ENCODE measurements around the gene ZC3HAV1L.

Gene ZC3HAV1L

GRCh38 chr7:139038691-139039090, 2.8 kb upstream of the ZC3HAV1L start:
- TF ChIP-seq PPARA (CRISPR knock-in tag; IDR thresholded peaks at IDR 0.05; ENCODE audit: borderline replicate concordance) = no peak
- TF ChIP-seq PATZ1 (CRISPR knock-in tag; IDR thresholded peaks at IDR 0.05; ENCODE audit: borderline replicate concordance) = no peak
- no peak for TF ChIP-seq SNAI2 (CRISPR knock-in tag; IDR thresholded peaks at IDR 0.05)
- TF ChIP-seq ARNTL (CRISPR knock-in tag; IDR thresholded peaks at IDR 0.05; ENCODE audit: borderline replicate concordance, low read depth) = no peak
- no peak for TF ChIP-seq TSHZ2 (CRISPR knock-in tag; IDR thresholded peaks at IDR 0.05)
- TF ChIP-seq CSRNP3 (CRISPR knock-in tag; IDR thresholded peaks at IDR 0.05) = no peak
- no peak for TF ChIP-seq ZC3H10 (CRISPR knock-in tag; IDR thresholded peaks at IDR 0.05)
- no peak for TF ChIP-seq ISL1 (CRISPR knock-in tag; IDR thresholded peaks at IDR 0.05)
- no peak for TF ChIP-seq ESRRG (CRISPR knock-in tag; IDR thresholded peaks at IDR 0.05)
- TF ChIP-seq ZNF70 (CRISPR knock-in tag; IDR thresholded peaks at IDR 0.05) = no peak
- TF ChIP-seq POU6F1 (CRISPR knock-in tag; IDR thresholded peaks at IDR 0.05; ENCODE audit: borderline replicate concordance, low read depth) = no peak
- no peak for TF ChIP-seq BACH2 (CRISPR knock-in tag; IDR thresholded peaks at IDR 0.05; ENCODE audit: borderline replicate concordance)
- TF ChIP-seq RARB (CRISPR knock-in tag; IDR thresholded peaks at IDR 0.05) = no peak
- no peak for TF ChIP-seq TCF4 (CRISPR knock-in tag; IDR thresholded peaks at IDR 0.05; ENCODE audit: borderline replicate concordance)
- no peak for TF ChIP-seq CREB5 (CRISPR knock-in tag; IDR thresholded peaks at IDR 0.05; ENCODE audit: low read depth)
- no peak for TF ChIP-seq ZFP3 (CRISPR knock-in tag; IDR thresholded peaks at IDR 0.05)
- no peak for ATAC-seq

- no peak for ATAC-seq
Observed at GRCh38 chr7:139036901-139037300, 1.1 kb upstream of the ZC3HAV1L start.

More at GRCh38 chr7:139036901-139037300, 1.1 kb upstream of the ZC3HAV1L start:
- no peak for TF ChIP-seq ARNTL (CRISPR knock-in tag; IDR thresholded peaks at IDR 0.05; ENCODE audit: borderline replicate concordance, low read depth)
- no peak for TF ChIP-seq TSHZ2 (CRISPR knock-in tag; IDR thresholded peaks at IDR 0.05)
- TF ChIP-seq ZNF8 (CRISPR knock-in tag; IDR thresholded peaks at IDR 0.05) = no peak
- TF ChIP-seq CREB5 (CRISPR knock-in tag; IDR thresholded peaks at IDR 0.05; ENCODE audit: low read depth) = no peak
- no peak for TF ChIP-seq PPARA (CRISPR knock-in tag; IDR thresholded peaks at IDR 0.05; ENCODE audit: borderline replicate concordance)
- no peak for TF ChIP-seq ZFP3 (CRISPR knock-in tag; IDR thresholded peaks at IDR 0.05)
- no peak for TF ChIP-seq RARB (CRISPR knock-in tag; IDR thresholded peaks at IDR 0.05)
- TF ChIP-seq TOX (CRISPR knock-in tag; IDR thresholded peaks at IDR 0.05; ENCODE audit: borderline replicate concordance) = no peak
- no peak for TF ChIP-seq ISL1 (CRISPR knock-in tag; IDR thresholded peaks at IDR 0.05)
- TF ChIP-seq ZFP30 (CRISPR knock-in tag; IDR thresholded peaks at IDR 0.05) = no peak
